Retina (tissue), 1 donor: ENCODE results near the gene DRC7.
"Not testable (repeated sequence)": the region's sequence is repeated elsewhere in the genome, so short reads cannot be mapped to it uniquely, and the experiment has no call there.

Source experiments
- DNase-seq: peaks from one replicate; pipeline ENCODE4 v3.0.0-alpha.2; 2016

DRC7 gene

GRCh38 chr16:57765160-57765728 lies 70.6 kb downstream of the DRC7 start:
- no peak for DNase-seq

- DNase-seq, result no peak
Observed at GRCh38 chr16:57766714-57767348, 72.2 kb downstream of the DRC7 start.

- no peak for DNase-seq
Observed at GRCh38 chr16:57769541-57770145, 75.0 kb downstream of the DRC7 start.

GRCh38 chr16:57770361-57770760 lies 75.8 kb downstream of the DRC7 start:
- no peak for DNase-seq

GRCh38 chr16:57771141-57771785 lies 76.7 kb downstream of the DRC7 start:
- no peak for DNase-seq

GRCh38 chr16:57773019-57773418 lies 78.4 kb downstream of the DRC7 start:
- no peak for DNase-seq

- no peak for DNase-seq
Observed at GRCh38 chr16:57773655-57774295, 79.2 kb downstream of the DRC7 start.

GRCh38 chr16:57774705-57775285 lies 80.2 kb downstream of the DRC7 start:
- DNase-seq, result no peak

- DNase-seq, result peak; percentile 81
Observed at GRCh38 chr16:57775661-57776469, 81.3 kb downstream of the DRC7 start.

- DNase-seq, result no peak
Observed at GRCh38 chr16:57778658-57779057, 84.1 kb downstream of the DRC7 start.

GRCh38 chr16:57779836-57780235 lies 85.2 kb downstream of the DRC7 start:
- DNase-seq, result not testable (repeated sequence)

- no peak for DNase-seq
Observed at GRCh38 chr16:57781349-57781740, 86.7 kb downstream of the DRC7 start.
